Stimulated activated CD4-positive, alpha-beta T cell treated with anti-CD3 and anti-CD28 coated beads, TNF-alpha, amount 100 ng/mL, for 24 hours (primary cell): ENCODE results near the gene DBET.
"Not testable (repeated sequence)": the region's sequence is repeated elsewhere in the genome, so short reads cannot be mapped to it uniquely, and the experiment has no call there.

Experiments used
- DNase-seq, 3 experiments: peaks; one replicate each; pipeline ENCODE4 v3.0.0-alpha.2; 2020; ENCODE audit warnings: low read depth in 3 of 3

Gene DBET

DNA sequence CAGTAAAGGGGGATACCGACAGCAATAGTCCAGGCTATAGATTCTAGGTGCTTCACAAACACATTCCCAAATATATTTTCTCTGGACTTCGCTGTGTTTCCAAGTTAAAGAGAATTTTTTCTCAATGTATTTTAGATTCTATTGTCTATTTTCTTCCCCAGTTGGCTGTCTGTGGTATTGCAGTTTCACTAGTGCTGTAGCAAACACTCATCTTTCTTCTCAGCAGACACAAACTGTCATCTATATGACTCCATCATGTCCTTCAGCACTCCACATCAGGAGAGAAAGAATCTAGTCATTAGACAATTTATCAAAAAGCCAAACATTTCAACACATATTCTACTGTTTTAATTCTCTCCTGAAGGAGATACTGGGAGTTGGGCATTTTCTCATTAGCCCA lies at the start of gene DBET:
Gene DBET (plus strand): TSS at position 161 of the 400 bp plus-strand sequence.
- not testable (repeated sequence) for DNase-seq

DNA sequence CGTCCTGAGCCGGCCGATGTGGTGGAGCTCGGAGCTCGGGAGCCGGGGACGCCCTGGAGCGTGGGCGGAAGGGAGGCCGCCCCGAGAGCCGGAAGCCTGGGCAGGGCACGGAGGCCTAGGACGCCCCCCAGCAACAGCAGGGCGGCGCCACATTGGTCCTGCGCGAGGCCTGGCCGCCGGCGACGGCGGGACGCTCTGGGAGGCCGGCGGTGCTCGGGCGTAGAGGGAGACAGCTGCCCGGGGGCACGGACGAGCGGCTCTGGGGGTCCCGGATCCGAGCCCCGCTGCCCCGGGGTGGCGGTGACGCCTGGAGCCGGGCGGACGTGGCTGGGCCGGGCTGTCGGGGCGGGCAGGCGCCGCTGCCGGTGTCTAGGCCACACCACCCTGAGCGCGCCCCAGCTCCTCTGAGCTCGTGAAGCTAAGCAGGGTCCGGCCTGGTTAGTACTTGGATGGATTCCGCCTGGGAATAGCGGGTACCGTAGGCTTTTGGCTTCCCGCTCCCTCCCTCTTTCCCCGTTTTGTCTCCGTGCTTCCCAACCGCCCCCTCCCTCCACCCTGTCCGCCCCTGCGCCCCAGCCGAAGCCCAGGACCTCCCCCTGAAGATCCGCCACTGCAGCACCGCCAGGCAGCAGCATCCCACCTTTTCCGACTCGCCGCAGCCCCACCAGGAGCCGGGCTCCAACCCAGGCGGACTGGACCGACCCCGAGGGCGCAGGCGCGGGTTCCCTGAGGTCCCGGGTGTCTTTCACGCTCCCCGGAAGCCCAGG lies 49.3 kb upstream of the DBET start:
- no peak for DNase-seq

DNA sequence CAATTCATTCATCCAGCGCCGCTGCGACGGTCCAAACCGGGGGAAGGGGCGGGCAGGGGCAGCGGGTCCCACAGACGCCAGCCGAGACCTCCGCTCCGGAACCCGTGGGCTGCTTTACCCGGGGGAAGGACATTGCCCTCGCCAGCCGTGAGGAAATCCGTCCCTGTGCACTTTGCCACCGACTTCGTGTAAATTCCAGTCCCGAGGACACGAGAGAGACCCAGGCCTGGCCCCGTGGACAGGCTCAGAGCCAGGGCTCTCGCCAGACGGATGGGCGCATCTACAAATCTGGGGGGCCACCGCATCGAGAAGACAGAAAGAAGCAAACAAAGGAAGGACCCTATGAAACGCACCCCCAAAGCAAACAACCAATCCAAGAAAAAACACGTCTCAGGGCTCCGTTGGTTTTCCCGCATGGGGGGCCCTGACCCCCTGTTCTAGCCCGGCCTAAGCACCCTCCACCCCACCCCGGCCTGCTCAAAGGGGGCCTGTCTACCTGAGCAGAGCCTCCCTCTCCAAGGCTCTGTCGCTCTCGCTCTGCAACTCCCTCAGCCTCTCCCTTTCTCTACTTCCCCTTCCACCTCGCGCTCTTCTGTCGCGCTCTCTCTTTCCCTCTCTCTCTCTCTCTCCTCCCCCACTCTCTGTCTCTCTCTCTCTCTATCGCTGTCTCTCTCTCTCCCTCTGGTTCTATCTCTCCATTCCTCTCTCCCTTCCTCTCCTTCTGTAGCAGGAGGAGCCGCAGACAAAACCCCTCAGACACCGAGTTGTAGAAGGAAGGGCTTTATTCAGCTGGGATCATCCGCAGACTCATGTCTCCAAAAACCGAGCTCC lies 48.5 kb upstream of the DBET start:
- no peak for DNase-seq

DNA sequence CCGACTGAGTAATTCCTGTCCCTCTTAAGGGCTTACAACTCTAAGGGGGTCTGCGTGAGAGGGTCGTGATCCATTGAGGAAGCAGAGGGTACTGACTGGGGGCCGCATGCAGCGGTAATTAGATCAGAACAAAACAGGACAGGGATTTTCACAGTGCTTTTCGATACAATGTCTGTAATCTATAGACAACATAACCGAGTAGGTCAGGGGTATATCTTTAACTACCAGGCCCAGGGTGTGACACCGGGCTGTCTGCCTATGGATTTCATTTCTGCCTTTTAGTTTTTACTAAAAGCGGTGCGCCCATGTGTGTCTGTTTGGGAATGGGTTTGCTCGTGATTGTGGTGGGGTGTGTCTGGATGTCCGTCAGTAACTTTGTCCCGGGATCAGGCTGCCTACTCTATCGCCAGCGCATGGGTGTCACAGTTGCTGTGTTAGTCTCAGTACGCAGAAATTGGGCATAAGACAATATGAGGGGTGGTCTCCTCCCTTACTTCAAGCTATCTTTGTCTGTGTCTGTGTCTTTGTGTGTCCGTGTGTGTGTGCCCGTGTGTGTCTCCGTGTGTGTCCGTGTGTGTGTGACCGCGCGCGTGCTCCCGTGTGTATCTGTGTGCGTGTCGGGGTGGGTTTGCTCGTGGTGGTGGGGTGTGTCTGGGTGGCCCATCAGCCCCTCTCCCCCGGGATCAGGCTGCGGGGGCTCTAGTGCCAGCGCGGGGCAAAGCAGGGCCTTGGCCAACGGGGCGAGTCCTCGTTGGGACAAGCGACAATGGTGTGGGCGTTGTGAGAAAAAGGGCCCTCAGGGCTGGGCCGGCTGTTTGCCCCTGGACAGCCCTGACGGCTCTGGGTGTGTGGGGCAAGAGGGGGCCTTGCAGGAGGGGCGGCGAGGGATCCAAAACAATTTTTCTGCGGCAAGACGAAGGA lies 47.7 kb upstream of the DBET start:
- DNase-seq = no peak

DNA sequence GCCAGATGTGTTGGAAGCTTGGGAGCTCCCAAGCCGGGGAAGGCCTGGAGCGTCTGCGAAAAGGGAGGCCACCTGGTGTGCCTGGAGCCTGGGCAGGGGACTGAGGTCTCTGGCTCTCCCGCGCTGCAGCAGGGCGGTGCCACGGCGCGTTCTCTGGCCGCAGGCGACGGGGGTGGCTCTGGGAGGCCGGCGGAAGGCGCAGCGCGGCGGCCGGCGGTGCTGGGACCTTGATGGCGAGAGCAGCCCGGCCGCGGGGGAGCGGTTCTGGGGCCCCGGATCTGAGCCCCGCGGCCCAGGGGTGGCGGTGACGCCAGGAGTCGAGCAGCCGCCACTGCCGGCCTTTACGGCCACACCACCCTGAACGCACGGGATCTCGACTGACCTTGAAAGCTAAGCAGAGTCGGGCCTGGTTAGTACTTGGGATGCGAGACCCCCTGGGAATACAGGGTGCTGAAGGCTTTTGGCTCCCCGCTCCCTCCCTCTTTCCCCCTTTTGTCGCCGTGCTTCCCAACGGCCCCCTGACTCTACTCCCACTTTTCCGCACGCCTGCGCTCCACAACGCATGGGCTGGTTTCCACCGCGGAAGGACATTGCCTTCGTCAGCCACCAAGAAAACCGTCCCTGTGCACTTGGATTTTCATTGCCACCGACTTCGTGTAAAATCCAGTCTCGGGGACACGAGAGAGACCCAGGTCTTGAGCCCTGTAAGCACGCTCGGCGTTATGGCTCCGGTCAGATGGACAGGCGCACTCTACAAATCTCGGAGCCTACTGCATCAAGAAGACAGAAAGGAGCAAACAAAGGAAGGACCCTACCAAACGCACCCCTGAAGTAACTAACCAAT lies 46.7 kb upstream of the DBET start:
- no peak for DNase-seq

DNA sequence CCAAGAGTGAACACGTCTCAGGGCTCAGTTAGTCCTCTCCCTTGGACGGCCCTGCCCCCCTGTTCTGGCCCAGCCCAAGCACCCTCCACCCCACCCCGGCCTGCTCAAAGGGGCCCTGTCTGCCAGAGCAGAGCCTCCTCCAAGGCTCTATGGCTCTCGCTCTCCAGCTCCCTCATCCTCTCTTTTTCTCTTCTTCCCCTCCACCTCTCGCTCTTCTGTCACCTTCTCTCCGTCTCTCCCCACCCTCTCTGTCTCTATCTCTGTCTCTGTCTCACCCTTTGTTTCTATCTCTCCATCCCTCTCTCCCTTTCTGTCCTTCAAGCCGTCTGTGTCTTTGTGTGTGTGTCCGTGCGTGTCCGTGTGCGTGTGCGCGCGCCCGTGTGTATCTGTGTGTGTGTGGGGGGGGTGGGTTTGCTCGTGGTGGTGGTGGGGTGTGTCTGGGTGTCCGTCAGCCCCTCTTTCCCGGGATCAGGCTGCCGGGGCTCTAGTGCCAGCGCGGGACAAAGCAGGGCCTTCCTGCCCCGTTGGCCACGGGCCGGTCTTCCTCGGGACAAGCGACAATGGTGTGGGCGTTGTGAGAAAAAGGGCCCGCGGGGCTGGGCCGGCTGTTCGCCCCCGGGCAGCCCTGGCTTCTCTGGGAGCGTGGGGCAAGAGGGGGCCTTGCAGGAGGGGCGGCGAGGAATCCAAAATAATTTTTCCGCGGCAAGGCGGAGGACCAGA lies 45.9 kb upstream of the DBET start:
- no peak for DNase-seq

DNA sequence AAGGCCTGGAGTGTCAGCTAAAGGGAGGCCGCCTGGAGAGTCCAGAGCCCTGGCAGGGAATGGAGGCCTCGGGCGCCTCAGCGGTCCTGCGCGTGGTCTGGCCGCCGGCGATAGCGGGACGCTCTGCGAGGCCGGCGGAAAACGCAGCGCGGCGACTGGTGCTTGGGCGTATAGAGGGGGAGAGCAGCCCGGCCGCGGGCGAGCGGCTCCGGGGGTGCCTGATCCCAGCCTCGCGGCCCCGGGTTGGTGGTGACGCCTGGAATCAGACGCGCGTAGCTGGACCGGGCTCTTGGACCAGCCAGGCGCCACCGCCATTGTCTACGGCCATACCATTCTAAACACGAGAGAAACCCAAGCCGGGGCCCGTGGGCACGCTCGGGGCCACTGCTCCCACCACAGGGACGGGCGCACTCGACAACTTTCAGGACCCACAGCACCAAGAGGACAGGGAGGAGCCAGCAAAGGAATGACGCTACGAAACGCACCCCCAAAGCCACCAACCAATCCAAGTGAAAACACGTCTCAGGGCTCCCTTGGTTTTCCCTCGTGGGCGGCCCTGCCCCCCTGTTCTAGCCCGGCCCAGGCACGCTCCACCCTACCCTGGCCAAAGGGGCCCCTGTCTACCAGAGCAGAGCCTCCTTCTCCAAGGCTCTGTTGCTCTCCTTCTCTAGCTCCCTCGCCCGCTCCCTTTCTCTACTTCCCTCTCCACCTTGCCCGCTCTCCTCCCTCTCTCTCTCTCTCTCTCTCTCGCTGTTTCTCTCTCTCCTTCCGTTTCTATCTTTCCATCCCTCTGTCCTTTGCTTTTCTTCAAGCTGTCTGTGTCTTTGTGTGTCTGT lies 45.1 kb upstream of the DBET start:
- DNase-seq = no peak

DNA sequence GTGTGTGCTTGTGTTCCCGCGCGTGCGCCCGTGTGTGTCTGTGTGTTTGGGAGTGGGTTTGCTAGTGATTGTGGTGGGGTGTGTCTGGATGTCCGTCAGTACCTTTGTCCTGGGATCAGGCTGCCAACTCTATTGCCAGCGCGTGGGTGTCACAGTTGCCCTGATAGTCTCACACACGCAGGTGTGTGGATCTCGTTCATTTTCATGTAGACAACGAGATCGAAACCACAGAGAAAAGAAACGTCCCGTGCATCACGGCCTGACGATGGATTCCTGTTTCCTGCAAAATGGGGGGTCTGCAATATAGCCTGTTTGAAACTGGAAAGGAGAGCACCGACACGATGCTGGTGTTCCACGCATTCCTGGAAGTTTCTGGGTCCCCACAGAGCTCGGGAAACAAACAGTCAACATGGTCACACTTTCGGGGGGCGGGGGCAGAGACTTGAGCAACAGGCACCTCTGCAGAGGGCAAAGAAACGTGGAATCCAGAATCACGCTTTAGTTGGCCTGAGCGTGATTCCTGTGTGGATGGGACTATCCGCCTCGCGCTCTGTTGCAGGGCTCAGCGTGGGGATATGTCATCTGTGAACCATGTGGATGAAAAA lies 44.3 kb upstream of the DBET start:
- DNase-seq = not testable (repeated sequence)

DNA sequence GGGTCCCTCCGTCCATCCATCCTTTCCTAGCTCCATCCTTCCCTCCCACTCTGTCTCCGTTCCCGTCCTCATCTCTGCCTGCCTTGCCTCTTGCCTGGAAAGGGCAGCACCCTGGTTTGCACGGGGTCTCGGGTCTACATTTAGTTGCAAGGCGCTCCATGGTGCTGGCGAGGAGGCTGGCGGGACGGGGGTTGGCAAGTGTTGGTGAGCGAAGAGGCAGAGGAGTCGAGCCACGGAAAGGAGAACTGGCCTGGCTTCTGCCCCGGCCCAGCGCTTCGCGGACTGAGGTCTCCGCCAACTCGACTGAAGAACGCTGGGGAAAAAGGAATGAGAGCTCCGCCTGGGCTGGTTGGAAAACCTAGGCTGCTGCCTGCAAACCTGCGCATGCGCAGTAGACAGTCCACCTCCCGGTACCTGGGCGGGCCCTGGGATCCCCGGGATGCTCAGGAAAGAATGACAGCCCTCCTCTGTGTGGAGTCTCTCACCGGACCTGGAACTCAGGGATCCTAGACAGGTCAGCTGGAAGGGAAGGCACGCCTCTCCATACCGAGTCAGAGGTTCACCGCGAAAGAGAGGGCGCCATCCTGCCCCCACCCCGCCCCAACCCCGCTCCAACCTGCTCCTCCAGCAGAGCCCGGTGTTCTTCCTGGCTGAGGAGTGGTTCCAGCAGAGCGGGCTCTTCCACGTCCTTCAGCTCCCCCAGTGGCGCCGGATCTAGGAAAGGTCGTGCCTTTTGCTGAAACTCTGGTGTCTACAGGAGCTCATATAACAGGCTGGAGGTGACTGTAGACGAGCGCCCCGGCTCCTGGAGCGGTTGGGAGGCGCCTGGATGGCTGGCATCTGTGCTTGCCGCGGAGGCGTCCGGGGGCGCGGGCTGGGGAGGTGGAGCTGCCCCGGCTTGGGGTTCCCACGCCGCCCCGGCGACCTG lies 43.2 kb upstream of the DBET start:
- peak in 1 of 3 experiments; percentile 41 for DNase-seq

DNA sequence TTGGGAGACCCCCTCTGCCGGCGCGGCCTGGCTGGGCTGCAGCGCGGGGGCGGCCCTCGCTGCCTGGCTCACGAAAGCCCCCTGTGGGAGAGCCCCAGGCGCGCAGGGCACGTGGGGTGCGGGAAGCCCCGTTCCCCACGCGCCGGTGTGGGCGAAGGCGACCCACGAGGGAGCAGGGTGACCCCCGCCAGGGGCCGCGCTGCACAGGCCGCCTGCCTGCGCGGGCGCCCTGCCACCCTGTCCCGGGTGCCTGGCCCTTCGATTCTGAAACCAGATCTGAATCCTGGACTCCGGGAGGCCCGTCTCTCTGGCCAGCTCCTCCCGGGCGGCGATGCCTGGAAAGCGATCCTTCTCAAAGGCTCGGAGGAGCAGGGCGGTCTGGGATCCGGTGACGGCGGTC lies 42.3 kb upstream of the DBET start:
- DNase-seq = not testable (repeated sequence)

DNA sequence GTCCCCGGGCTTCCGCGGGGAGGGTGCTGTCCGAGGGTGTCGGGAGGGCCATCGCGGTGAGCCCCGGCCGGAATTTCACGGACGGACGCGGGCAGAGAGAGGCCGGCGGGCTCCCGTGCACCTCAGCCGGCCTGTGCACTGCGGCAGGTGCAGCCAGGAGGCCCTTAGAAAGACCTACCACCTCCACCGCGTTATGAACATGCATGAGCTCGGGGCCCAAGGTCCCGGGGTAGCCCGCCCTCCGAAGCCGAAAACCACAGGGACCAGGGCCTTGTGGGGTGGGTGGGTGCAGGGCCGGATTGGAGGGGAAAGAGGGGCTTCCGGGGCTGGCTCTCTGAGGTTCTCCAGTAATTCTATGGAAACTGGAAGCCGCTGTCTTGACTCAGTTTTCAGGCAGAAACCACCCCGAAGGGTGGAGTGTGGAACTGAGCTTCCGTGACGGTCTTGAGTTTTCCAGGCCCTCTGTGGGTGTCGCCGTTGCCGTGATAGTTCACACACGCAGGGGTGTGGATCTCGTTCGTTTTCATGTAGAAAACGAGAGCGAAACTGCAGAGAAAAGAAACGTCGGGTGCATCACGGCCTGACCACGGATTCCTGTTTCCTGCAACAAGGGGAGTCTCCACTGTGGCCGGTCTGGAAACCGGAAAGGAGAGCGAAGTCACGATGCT lies 41.6 kb upstream of the DBET start:
- DNase-seq = not testable (repeated sequence)

DNA sequence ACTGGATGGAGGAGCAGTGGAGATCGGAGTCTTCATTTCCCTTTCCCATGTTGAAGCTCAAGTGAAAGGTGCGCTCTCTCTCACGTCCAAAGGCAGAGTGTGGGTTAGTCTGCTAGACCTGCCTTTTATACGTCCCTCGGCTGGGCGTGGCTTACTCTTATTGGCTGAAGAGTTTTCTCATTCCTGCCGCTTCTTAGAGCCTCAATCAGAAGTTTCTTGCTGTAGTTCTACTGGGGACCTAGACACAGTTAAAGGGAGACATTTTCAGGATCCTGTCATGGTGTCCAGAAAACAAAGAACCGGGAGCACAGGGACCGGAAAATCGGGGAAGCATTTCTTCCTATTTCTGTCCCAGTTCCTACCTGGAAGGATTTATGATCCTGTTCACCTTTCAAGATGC lies 37.1 kb upstream of the DBET start, which contains the start of gene FRG2:
Gene FRG2 (minus strand): TSS at position 101 of the 400 bp plus-strand sequence. CDS start 52 bp downstream, at position 49.
- not testable (repeated sequence) for DNase-seq

DNA sequence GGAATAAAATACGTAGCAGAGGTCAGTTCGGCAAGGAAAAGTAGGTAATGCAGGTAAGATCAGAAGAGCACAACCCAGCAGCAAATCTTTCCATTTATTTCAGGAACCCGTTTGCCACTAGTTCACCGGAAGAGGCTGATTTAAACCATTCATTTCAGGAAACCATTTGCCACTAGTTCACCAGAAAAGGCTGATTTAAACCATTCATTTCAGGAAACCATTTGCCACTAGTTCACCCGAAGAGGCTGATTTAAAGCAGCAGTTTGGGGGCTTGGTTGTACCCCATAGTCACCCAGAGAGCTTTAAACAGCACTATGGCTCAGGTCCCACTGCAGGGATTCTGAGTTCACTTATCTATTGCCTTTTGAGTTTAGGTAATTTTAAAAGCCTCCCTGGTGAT lies 33.0 kb upstream of the DBET start:
- DNase-seq = not testable (repeated sequence)

DNA sequence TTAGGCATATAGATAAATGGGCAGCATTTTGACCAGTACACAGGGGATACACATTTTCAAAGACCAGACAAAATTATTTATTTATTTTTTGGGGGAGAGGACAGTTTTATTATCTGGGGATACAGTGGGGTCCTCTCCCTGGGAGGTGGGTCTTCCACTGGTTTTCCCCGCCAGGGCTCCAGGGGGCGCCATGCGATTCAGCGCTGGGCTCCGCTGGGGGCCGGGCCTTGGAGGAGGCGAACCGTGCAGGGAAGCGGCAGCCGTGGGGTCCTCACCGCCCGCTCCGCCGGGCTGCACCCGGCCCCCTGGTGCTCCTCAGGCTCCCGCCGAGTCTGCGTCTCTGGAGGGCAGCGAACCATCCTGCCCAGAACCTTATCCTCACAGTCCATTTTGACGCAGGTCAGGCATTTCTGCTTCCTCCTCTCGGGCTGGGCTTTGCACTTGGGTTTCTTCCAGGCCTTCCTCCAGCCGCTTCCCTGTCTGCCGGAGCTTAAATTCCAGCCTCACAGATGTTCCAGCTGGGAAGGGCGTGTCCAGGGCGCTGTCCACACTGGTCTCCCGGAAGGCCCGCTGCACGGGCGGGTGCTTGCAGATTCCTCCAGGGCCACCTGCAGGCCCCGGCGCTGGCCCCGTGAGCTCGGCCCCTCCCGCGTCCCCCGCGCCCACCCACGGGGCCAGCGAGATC lies 26.5 kb upstream of the DBET start:
- not testable (repeated sequence) for DNase-seq

DNA sequence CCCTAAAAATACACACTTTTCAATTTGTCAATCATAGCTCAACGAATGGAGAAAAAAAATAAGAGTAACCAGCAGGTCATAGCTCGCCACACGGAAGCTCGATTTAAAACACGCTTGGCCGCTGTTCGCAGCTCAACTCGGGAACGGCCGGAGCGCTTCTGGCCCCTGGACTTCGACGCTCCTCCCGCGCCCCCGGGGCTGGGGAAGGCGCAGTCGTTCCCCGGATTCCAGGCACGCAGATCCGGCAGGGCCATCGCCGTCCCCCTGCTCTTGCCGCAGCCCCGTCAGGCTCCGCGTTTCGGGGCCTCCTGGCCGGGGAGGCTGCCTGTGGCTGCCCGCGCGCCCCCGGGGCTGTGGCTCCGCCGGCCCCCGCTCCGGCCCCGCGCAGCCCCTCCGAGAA lies 23.4 kb upstream of the DBET start:
- not testable (repeated sequence) for DNase-seq

DNA sequence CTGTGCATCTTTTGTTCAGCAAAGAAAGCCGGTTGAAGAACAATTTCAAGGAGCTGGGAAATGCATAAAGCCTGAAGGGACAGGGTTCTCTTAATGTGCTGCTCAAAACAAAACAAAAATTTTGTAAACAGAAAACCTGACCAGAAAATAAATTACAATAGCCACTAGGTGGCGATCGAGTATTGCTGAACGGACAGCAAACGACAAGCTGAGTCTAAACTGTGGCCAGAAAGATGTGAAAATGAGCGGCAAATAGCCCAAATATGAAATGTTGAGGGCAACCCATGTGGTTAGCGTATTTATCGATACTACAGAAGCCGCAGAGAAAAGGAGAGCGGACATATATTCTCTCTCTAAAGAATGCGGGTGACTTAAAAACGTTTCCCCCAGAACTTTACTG lies 16.7 kb upstream of the DBET start:
- DNase-seq = not testable (repeated sequence)
